SK-N-SH (cell line): Measurements from ENCODE around the gene SMIM44. TPM values are rescaled to one million over a fixed set of nuclear protein-coding genes. Genes with fewer than 3 reads are reported as not detected.

ENCODE experiments used
- CTCF ChIA-PET: fragments of 300-600, 350-600 bp; formaldehyde crosslinking; extraction: SDS; loops from one replicate; lab custom pipeline; 2021; lab: Yijun Ruan, JAX
- POLR2A ChIA-PET: fragments of 350-600 bp; sonication (Branson Sonifier 250); formaldehyde crosslinking; extraction: SDS; loops from one replicate; lab custom pipeline; 2020; ENCODE audit warnings: antibody characterized with exemption, inconsistent platforms; lab: Yijun Ruan, JAX
- DNase-seq: peaks from one replicate; pipeline ENCODE4 v3.0.0; 2012
- H2AFZ ChIP-seq: fragments of 200-600 bp; sonication (generic); 2 replicates; pipeline ENCODE4 v1.8.1; 2016; ENCODE audit warnings: antibody characterized with exemption, mild to moderate bottlenecking, low read depth
- H3F3A ChIP-seq: fragments of 200-600 bp; sonication (generic); replicated peaks from 2 replicates; pipeline ENCODE3; 2016; ENCODE audit warnings: antibody characterized with exemption, mild to moderate bottlenecking; ENCODE audit not compliant: insufficient read depth
- H3K27ac ChIP-seq, 2 experiments: fragments of 200-500 bp in 1 of 2; fragments of 200-600 bp in 1 of 2; sonication (Bioruptor generic) in 1 of 2; sonication (generic), shearing (Covaris generic) in 1 of 2; 2 replicates each; pipeline versions ENCODE4 v1.5.1 to v1.6.1; 2014 to 2016; ENCODE audit warnings: low read depth in 2 of 2, inconsistent platforms in 1 of 2, low read length in 1 of 2, mild to moderate bottlenecking in 1 of 2, mixed read lengths in 1 of 2
- H3K27me3 ChIP-seq: fragments of 200-600 bp; sonication (generic), shearing (Covaris generic); 2 replicates; pipeline ENCODE4 v1.6.1; 2016; ENCODE audit warnings: mixed run types; ENCODE audit not compliant: insufficient read depth
- H3K36me3 ChIP-seq, 2 experiments: fragments of 200-500 bp in 1 of 2; fragments of 200-600 bp in 1 of 2; sonication (Bioruptor generic) in 1 of 2; sonication (generic) in 1 of 2; replicated peaks in 1 of 2; 2 replicates each; pipeline versions ENCODE3 to v1.5.1; 2014 to 2016; ENCODE audit warnings: low read length in 1 of 2, mild to moderate bottlenecking in 1 of 2; ENCODE audit not compliant: insufficient read depth in 2 of 2, control insufficient read depth in 1 of 2
- H3K4me1 ChIP-seq, 2 experiments: fragments of 200-500 bp in 1 of 2; fragments of 200-600 bp in 1 of 2; sonication (Bioruptor generic) in 1 of 2; sonication (generic), shearing (Covaris generic) in 1 of 2; 2 replicates each; pipeline versions ENCODE4 v1.5.1 to v1.6.1; 2014 to 2016; ENCODE audit warnings: low read depth in 1 of 2, low read length in 1 of 2, mixed run types in 1 of 2; ENCODE audit not compliant: insufficient read depth in 2 of 2, control insufficient read depth in 1 of 2
- H3K4me2 ChIP-seq: fragments of 200-600 bp; sonication (generic), shearing (Covaris generic); 2 replicates; pipeline ENCODE4 v1.6.1; 2017; ENCODE audit warnings: mixed run types
- H3K4me3 ChIP-seq, 2 experiments: fragments of 200-500 bp in 1 of 2; fragments of 200-600 bp in 1 of 2; sonication (Bioruptor generic) in 1 of 2; sonication (generic), shearing (Covaris generic) in 1 of 2; 2 replicates each; pipeline versions ENCODE4 v1.5.1 to v1.8.1; 2014 to 2016; ENCODE audit warnings: low read depth in 2 of 2, inconsistent platforms in 1 of 2, low read length in 1 of 2, mild to moderate bottlenecking in 1 of 2, mixed read lengths in 1 of 2, moderate library complexity in 1 of 2
- H3K79me2 ChIP-seq: fragments of 200-600 bp; sonication (generic); 2 replicates; pipeline ENCODE4 v1.8.1; 2017; ENCODE audit warnings: mild to moderate bottlenecking; ENCODE audit not compliant: insufficient read depth
- H3K9ac ChIP-seq: fragments of 200-600 bp; sonication (generic); 2 replicates; pipeline ENCODE4 v1.6.1; 2017; ENCODE audit warnings: mixed run types
- H3K9me2 ChIP-seq: fragments of 200-600 bp; sonication (generic); 2 replicates; pipeline ENCODE4 v1.6.1; 2017; ENCODE audit warnings: mixed run types
- H3K9me3 ChIP-seq: fragments of 200-600 bp; sonication (generic); 2 replicates; pipeline ENCODE4 v1.6.1; 2017; ENCODE audit warnings: mixed run types, mild to moderate bottlenecking, moderate library complexity
- H4K20me1 ChIP-seq: fragments of 200-600 bp; sonication (generic); 2 replicates; pipeline ENCODE4 v1.6.1; 2017; ENCODE audit warnings: mild to moderate bottlenecking, mixed run types; ENCODE audit not compliant: insufficient read depth
- EZH2phosphoT487 ChIP-seq: fragments of 200-600 bp; sonication (generic); IDR thresholded peaks from 2 replicates; pipeline ENCODE4 v1.6.1; 2017; ENCODE audit warnings: low read depth, mixed run types, mild to moderate bottlenecking, antibody characterized with exemption, moderate library complexity, borderline replicate concordance
- GABPA ChIP-seq: IDR thresholded peaks from 2 replicates; pipeline ENCODE4 v1.4.0; 2012; ENCODE audit warnings: low read depth, mild to moderate bottlenecking
- GATA2 ChIP-seq: sonication (generic); formaldehyde crosslinking; IDR thresholded peaks from 2 replicates; pipeline ENCODE4 v1.5.0; 2020; ENCODE audit warnings: mild to moderate bottlenecking, missing genetic modification reagents
- JUND ChIP-seq: IDR thresholded peaks from 2 replicates; pipeline ENCODE4 v1.4.0; 2012
- MEF2A ChIP-seq: IDR thresholded peaks from 2 replicates; pipeline ENCODE4 v1.4.0; 2012; ENCODE audit warnings: low read depth, borderline replicate concordance
- MXI1 ChIP-seq: IDR thresholded peaks from 2 replicates; pipeline ENCODE4 v1.6.1; 2012; ENCODE audit warnings: mild to moderate bottlenecking, low read depth, low read length, improper control_type of control experiment
- RAD21 ChIP-seq: IDR thresholded peaks from 2 replicates; pipeline ENCODE4 v1.6.1; 2012; ENCODE audit warnings: mild to moderate bottlenecking, low read length
- SIN3A ChIP-seq: IDR thresholded peaks from 2 replicates; pipeline ENCODE4 v1.6.1; 2012; ENCODE audit warnings: low read depth, mild to moderate bottlenecking, low read length, moderate library complexity, borderline replicate concordance
- TCF12 ChIP-seq: IDR thresholded peaks from 2 replicates; pipeline ENCODE4 v1.4.0; 2012
- TEAD4 ChIP-seq: IDR thresholded peaks from 2 replicates; pipeline ENCODE4 v1.4.0; 2012; ENCODE audit warnings: mild to moderate bottlenecking, borderline replicate concordance; ENCODE audit not compliant: insufficient read depth
- WGBS: methylation state at CpG from one replicate; pipeline ENCODE4 v1.1.6; 2017; ENCODE audit warnings: low lambda C conversion rate; 5-methylcytosine and 5-hydroxymethylcytosine counted together
- polyA plus RNA-seq, 3 experiments: library from polyadenylated mRNA; depleted of rRNA; stranded (reverse); fragments of >200 nt; gene quantifications; 2 replicates each; pipeline ENCODE4 v1.2.3, GENCODE V29; 2012
- TF ChIP-seq, protein P1 (sequence below): fragments of 200-600 bp; sonication (generic); IDR thresholded peaks from 2 replicates; pipeline ENCODE4 v1.6.1; 2017; ENCODE audit warnings: antibody characterized with exemption, mild to moderate bottlenecking, moderate library complexity
- TF ChIP-seq, protein P2 (sequence below): IDR thresholded peaks from 2 replicates; pipeline ENCODE4 v1.6.1; 2012; ENCODE audit warnings: mild to moderate bottlenecking, low read depth, low read length, moderate library complexity
- TF ChIP-seq, protein P3 (sequence below): IDR thresholded peaks from 2 replicates; pipeline ENCODE4 v1.4.0; 2012; ENCODE audit warnings: low read depth, borderline replicate concordance
- TF ChIP-seq, protein P4 (sequence below): IDR thresholded peaks from 2 replicates; pipeline ENCODE4 v1.4.0; 2012; ENCODE audit warnings: low read depth

SMIM44 gene
- polyA plus RNA-seq, 1 of the 3 experiments (the other 2 are of a cell fraction) = not detected

DNA sequence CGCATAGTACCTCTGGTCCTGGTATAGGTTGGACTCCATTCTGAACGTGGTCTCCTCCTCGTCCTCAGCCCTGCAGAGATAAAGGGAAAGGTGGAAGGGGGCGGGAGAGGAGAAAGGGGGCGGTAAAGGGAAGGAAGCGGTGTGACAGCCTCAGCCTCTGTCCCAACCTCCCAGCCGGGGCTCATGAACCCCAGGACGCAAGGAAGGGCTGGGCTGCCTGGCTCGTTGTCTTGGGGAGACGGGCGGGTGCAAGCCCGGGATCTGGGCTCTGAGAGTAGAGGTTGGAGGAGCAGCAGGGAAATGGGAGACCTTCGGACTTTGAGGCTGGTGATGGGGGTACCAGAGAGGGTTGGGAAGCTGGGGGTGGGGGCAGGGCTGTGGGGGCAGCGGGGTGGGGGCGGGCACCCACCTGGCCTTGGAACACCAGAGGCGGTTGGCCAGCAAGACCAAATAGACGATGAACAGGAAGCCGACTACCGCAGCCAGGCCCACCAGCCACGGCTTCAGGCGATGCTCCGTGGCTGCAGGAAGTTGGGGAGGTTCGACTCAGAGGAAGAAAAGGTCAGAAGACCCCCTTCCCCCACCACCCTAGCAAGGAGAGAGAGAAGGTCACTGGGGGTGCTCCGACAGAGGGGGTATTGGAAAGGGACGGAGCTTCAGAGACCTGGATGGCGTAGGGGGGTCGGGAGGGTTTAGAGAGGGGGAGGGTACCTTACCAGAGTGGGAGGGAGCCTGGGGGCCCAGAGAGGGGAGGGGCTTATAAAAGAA lies 4.6 kb downstream of the SMIM44 start:
- POLR2A ChIA-PET = interaction anchor here (0.8 kb wide), 1 partner anchor 58 kb away, joined by 6 read pairs; no protein-coding TSS in a partner anchor
- no peaks in the 10 kb centered on the region; a peak in 1 of 4 replicates for H3K4me1 ChIP-seq
- H3K4me3 ChIP-seq = no peak overlapping the region
- H3K27ac ChIP-seq = no peak overlapping the region
- no peak for DNase-seq
- H2AFZ ChIP-seq = no peak overlapping the region
- no peak overlapping the region for H3K4me2 ChIP-seq
- no peaks in the 10 kb centered on the region for H3K9me2 ChIP-seq
- no peaks in the 10 kb centered on the region for H3K79me2 ChIP-seq
- H4K20me1 ChIP-seq = no peaks in the 10 kb centered on the region
- WGBS = 64% methylated on average over 21 of the region's 27 CpGs
- CTCF ChIA-PET = interaction anchor here (0.7 to 1.6 kb wide), 2 partner anchors 50 to 151 kb away, joined by 4 to 9 read pairs; no protein-coding TSS in a partner anchor
- H3F3A ChIP-seq = no peaks in the 10 kb centered on the region
- no peak overlapping the region for H3K9ac ChIP-seq
- no peaks in the 10 kb centered on the region; the same call in 1 of the 2 replicates for H3K27me3 ChIP-seq
- no peaks in the 10 kb centered on the region for H3K9me3 ChIP-seq
- no peaks in the 10 kb centered on the region for H3K36me3 ChIP-seq
- no peak for TF ChIP-seq TCF12
- TF ChIP-seq, protein P1, sequence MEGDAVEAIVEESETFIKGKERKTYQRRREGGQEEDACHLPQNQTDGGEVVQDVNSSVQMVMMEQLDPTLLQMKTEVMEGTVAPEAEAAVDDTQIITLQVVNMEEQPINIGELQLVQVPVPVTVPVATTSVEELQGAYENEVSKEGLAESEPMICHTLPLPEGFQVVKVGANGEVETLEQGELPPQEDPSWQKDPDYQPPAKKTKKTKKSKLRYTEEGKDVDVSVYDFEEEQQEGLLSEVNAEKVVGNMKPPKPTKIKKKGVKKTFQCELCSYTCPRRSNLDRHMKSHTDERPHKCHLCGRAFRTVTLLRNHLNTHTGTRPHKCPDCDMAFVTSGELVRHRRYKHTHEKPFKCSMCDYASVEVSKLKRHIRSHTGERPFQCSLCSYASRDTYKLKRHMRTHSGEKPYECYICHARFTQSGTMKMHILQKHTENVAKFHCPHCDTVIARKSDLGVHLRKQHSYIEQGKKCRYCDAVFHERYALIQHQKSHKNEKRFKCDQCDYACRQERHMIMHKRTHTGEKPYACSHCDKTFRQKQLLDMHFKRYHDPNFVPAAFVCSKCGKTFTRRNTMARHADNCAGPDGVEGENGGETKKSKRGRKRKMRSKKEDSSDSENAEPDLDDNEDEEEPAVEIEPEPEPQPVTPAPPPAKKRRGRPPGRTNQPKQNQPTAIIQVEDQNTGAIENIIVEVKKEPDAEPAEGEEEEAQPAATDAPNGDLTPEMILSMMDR = no peak
- TF ChIP-seq SIN3A = no peak
- TF ChIP-seq RAD21 = no peak

DNA sequence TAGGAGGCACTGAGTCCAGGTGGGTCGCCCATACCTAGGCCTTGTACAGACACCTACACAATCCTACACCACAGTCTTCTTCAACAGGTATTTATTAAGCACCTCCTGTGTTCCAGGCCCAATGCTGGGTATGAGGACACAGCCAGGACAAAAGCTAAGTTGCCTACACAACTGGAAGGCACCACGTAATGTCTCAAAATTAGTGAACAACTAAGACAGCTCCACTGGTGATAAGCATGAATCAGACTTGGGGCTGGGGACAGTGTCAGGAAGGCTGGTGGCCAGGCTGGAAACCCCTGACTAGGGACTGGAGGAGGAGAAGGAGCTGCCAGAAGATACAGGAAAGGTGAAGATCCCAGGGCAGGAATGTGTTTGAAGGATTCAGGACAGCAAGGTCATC lies 5.3 kb downstream of the SMIM44 start:
- peaks cover 3% of the 10 kb centered on the region for H3F3A ChIP-seq
- H4K20me1 ChIP-seq = no peaks in the 10 kb centered on the region
- no peak overlapping the region for H3K27ac ChIP-seq
- no peaks in the 10 kb centered on the region for H3K36me3 ChIP-seq
- H3K4me3 ChIP-seq = no peak overlapping the region
- no peak overlapping the region for H3K4me2 ChIP-seq
- H3K9ac ChIP-seq = no peak overlapping the region
- no peak overlapping the region for H2AFZ ChIP-seq
- TF ChIP-seq, protein P2, sequence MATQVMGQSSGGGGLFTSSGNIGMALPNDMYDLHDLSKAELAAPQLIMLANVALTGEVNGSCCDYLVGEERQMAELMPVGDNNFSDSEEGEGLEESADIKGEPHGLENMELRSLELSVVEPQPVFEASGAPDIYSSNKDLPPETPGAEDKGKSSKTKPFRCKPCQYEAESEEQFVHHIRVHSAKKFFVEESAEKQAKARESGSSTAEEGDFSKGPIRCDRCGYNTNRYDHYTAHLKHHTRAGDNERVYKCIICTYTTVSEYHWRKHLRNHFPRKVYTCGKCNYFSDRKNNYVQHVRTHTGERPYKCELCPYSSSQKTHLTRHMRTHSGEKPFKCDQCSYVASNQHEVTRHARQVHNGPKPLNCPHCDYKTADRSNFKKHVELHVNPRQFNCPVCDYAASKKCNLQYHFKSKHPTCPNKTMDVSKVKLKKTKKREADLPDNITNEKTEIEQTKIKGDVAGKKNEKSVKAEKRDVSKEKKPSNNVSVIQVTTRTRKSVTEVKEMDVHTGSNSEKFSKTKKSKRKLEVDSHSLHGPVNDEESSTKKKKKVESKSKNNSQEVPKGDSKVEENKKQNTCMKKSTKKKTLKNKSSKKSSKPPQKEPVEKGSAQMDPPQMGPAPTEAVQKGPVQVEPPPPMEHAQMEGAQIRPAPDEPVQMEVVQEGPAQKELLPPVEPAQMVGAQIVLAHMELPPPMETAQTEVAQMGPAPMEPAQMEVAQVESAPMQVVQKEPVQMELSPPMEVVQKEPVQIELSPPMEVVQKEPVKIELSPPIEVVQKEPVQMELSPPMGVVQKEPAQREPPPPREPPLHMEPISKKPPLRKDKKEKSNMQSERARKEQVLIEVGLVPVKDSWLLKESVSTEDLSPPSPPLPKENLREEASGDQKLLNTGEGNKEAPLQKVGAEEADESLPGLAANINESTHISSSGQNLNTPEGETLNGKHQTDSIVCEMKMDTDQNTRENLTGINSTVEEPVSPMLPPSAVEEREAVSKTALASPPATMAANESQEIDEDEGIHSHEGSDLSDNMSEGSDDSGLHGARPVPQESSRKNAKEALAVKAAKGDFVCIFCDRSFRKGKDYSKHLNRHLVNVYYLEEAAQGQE = no peak
- TF ChIP-seq MXI1 = no peak
- no peak for TF ChIP-seq SIN3A
- TF ChIP-seq, protein P3, sequence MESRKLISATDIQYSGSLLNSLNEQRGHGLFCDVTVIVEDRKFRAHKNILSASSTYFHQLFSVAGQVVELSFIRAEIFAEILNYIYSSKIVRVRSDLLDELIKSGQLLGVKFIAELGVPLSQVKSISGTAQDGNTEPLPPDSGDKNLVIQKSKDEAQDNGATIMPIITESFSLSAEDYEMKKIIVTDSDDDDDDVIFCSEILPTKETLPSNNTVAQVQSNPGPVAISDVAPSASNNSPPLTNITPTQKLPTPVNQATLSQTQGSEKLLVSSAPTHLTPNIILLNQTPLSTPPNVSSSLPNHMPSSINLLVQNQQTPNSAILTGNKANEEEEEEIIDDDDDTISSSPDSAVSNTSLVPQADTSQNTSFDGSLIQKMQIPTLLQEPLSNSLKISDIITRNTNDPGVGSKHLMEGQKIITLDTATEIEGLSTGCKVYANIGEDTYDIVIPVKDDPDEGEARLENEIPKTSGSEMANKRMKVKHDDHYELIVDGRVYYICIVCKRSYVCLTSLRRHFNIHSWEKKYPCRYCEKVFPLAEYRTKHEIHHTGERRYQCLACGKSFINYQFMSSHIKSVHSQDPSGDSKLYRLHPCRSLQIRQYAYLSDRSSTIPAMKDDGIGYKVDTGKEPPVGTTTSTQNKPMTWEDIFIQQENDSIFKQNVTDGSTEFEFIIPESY = no peak
- no peak for TF ChIP-seq TEAD4
- TF ChIP-seq GABPA = no peak
- no peak for TF ChIP-seq GATA2 (CRISPR knock-in tag)
- no peak for TF ChIP-seq MEF2A
- TF ChIP-seq, protein P4, sequence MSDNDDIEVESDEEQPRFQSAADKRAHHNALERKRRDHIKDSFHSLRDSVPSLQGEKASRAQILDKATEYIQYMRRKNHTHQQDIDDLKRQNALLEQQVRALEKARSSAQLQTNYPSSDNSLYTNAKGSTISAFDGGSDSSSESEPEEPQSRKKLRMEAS = no peak
- TF ChIP-seq, protein P1 = no peak
- TF ChIP-seq TCF12 = no peak
- no peak for TF ChIP-seq JUND
- no peak for TF ChIP-seq EZH2phosphoT487
- ChIA-PET POLR2A (no interaction called here), CTCF (no interaction called here)
- H3K9me2 ChIP-seq = no peaks in the 10 kb centered on the region
- no peak for DNase-seq
- WGBS = 94% methylated on average over 1 of the region's 2 CpGs
- no peaks in the 10 kb centered on the region; a peak in 1 of 4 replicates for H3K4me1 ChIP-seq
- no peaks in the 10 kb centered on the region for H3K79me2 ChIP-seq
- no peaks in the 10 kb centered on the region for H3K9me3 ChIP-seq
- no peaks in the 10 kb centered on the region; the same call in 1 of the 2 replicates for H3K27me3 ChIP-seq
